KMS-11 (cell line): Measurements from ENCODE around the gene INPP5A.

Experiments
- H2AFZ ChIP-seq: fragments of 200-600 bp; sonication (generic); 2 replicates; pipeline ENCODE4 v1.6.1; 2016; ENCODE audit warnings: antibody characterized with exemption, mixed run types, low read depth
- H3K27ac ChIP-seq: fragments of 200-600 bp; sonication (generic); 2 replicates; pipeline ENCODE4 v1.6.1; 2016; ENCODE audit warnings: mild to moderate bottlenecking, mixed run types
- H3K27me3 ChIP-seq: fragments of 200-600 bp; sonication (generic); 2 replicates; pipeline ENCODE4 v1.6.1; 2017; ENCODE audit warnings: mild to moderate bottlenecking, low read depth, mixed run types, moderate library complexity; ENCODE audit not compliant: insufficient read depth
- H3K36me3 ChIP-seq: fragments of 200-600 bp; sonication (generic); 2 replicates; pipeline ENCODE4 v1.6.1; 2017; ENCODE audit warnings: mild to moderate bottlenecking, mixed run types; ENCODE audit not compliant: insufficient read depth
- H3K4me1 ChIP-seq: fragments of 200-600 bp; sonication (generic); 2 replicates; pipeline ENCODE4 v1.6.1; 2016; ENCODE audit warnings: mild to moderate bottlenecking, low read depth, mixed run types; ENCODE audit not compliant: poor library complexity, severe bottlenecking
- H3K4me2 ChIP-seq: fragments of 200-600 bp; sonication (generic); 2 replicates; pipeline ENCODE4 v1.7.0; 2016; ENCODE audit warnings: mild to moderate bottlenecking, mixed run types
- H3K4me3 ChIP-seq: fragments of 200-600 bp; sonication (generic); IDR thresholded peaks from 2 replicates; pipeline ENCODE4 v1.6.1; 2017; ENCODE audit warnings: low read depth, low read length, mixed read lengths; ENCODE audit not compliant: insufficient read depth
- H3K79me2 ChIP-seq: fragments of 200-600 bp; sonication (generic); 2 replicates; pipeline ENCODE4 v1.6.1; 2016; ENCODE audit warnings: low read depth, mixed run types; ENCODE audit not compliant: insufficient read depth
- H3K9ac ChIP-seq: fragments of 200-600 bp; sonication (generic); 2 replicates; pipeline ENCODE4 v1.6.1; 2016; ENCODE audit warnings: mild to moderate bottlenecking, mixed run types
- H4K20me1 ChIP-seq: fragments of 200-600 bp; sonication (generic); 2 replicates; pipeline ENCODE4 v1.6.1; 2016; ENCODE audit warnings: mild to moderate bottlenecking, mixed run types; ENCODE audit not compliant: insufficient read depth
- CTCF ChIP-seq: fragments of 200-600 bp; sonication (generic); conservative IDR thresholded peaks from 2 replicates; pipeline ENCODE4 v1.6.1; 2017; ENCODE audit warnings: low read depth, mild to moderate bottlenecking, antibody characterized with exemption, low read length, moderate library complexity, mixed read lengths

Gene INPP5A

GRCh38 chr10:132664883-132665282 lies 127.3 kb downstream of the INPP5A start:
- Histone ChIP-seq H3K4me1 (no peaks in the 10 kb centered on the region), H3K27ac (no peak overlapping the region), H3K79me2 (no peaks in the 10 kb centered on the region), H3K4me2 (no peak overlapping the region), H2AFZ (no peak overlapping the region), H3K36me3 (no peaks in the 10 kb centered on the region), H4K20me1 (no peaks in the 10 kb centered on the region), H3K27me3 (no peaks in the 10 kb centered on the region), H3K9ac (no peak overlapping the region), H3K4me3 (no peak overlapping the region)
- no peak for TF ChIP-seq CTCF

GRCh38 chr10:132665946-132666704 lies 128.5 kb downstream of the INPP5A start:
- no peaks in the 10 kb centered on the region for H3K36me3 ChIP-seq
- no peak overlapping the region for H3K4me3 ChIP-seq
- no peak overlapping the region for H3K27ac ChIP-seq
- H3K79me2 ChIP-seq, result no peaks in the 10 kb centered on the region
- no peaks in the 10 kb centered on the region for H3K27me3 ChIP-seq
- H4K20me1 ChIP-seq, result no peaks in the 10 kb centered on the region
- no peak overlapping the region for H3K4me2 ChIP-seq
- H3K4me1 ChIP-seq, result no peaks in the 10 kb centered on the region
- no peak overlapping the region for H3K9ac ChIP-seq
- H2AFZ ChIP-seq, result no peak overlapping the region
- TF ChIP-seq CTCF, result no peak

- Histone ChIP-seq H2AFZ (no peak overlapping the region), H3K9ac (no peak overlapping the region)
- TF ChIP-seq CTCF, result no peak
Observed at GRCh38 chr10:132666705-132667341, 129.2 kb downstream of the INPP5A start.

GRCh38 chr10:132667342-132668047 lies 129.9 kb downstream of the INPP5A start:
- no peak overlapping the region for H3K4me3 ChIP-seq
- no peaks in the 10 kb centered on the region for H3K4me1 ChIP-seq
- H4K20me1 ChIP-seq, result no peaks in the 10 kb centered on the region
- no peak for TF ChIP-seq CTCF
- H3K4me2 ChIP-seq, result no peak overlapping the region
- no peaks in the 10 kb centered on the region for H3K79me2 ChIP-seq
- no peak overlapping the region for H3K27ac ChIP-seq
- H3K27me3 ChIP-seq, result no peaks in the 10 kb centered on the region
- no peak overlapping the region for H3K9ac ChIP-seq
- no peak overlapping the region for H2AFZ ChIP-seq
- H3K36me3 ChIP-seq, result no peaks in the 10 kb centered on the region

More at GRCh38 chr10:132666705-132667341, 129.2 kb downstream of the INPP5A start:
- Histone ChIP-seq H3K4me2 (no peak overlapping the region), H3K27me3 (no peaks in the 10 kb centered on the region), H3K4me1 (no peaks in the 10 kb centered on the region), H3K27ac (no peak overlapping the region), H3K79me2 (no peaks in the 10 kb centered on the region), H3K36me3 (no peaks in the 10 kb centered on the region), H4K20me1 (no peaks in the 10 kb centered on the region), H3K4me3 (no peak overlapping the region)
